ENCODE results near the gene USF1. TPM values are rescaled to one million over a fixed set of nuclear protein-coding genes. Genes with fewer than 3 reads are reported as not detected.
"Not testable (repeated sequence)": the region's sequence is repeated elsewhere in the genome, so short reads cannot be mapped to it uniquely, and the experiment has no call there.

USF1 gene
- total RNA-seq, 1 donor from 2014 or later, result 158 TPM

DNA sequence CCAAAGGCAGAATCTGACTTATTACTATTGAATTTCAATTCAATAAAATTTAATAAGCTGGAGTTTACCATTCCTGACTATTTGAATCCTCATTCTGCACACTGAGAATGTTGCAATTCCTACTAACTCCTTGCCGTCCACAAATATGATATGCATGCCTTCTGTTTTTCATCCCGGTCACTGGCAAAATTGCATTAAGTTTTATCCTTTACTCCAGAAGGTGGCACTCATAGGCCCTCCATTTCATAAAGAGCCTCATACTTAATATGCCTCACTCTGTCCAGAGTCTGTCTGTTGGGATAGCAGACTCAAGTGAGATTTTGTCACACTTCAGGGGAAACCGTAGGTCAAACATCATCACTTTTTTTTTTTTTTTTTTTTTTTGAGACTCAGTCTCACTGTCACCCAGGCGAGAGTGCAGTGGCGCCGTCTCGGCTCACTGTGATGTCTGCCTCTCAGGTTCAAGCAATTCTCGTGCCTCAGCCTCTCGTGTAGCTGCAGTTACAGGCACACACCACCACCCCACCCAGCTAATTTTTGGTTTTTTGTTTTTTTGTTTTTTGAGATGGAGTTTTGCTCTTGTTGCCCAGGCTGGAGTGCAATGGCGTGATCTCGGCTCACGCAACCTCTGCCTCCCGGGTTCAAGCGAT is 52.1 kb downstream of the USF1 start:
- TF ChIP-seq, protein P1, sequence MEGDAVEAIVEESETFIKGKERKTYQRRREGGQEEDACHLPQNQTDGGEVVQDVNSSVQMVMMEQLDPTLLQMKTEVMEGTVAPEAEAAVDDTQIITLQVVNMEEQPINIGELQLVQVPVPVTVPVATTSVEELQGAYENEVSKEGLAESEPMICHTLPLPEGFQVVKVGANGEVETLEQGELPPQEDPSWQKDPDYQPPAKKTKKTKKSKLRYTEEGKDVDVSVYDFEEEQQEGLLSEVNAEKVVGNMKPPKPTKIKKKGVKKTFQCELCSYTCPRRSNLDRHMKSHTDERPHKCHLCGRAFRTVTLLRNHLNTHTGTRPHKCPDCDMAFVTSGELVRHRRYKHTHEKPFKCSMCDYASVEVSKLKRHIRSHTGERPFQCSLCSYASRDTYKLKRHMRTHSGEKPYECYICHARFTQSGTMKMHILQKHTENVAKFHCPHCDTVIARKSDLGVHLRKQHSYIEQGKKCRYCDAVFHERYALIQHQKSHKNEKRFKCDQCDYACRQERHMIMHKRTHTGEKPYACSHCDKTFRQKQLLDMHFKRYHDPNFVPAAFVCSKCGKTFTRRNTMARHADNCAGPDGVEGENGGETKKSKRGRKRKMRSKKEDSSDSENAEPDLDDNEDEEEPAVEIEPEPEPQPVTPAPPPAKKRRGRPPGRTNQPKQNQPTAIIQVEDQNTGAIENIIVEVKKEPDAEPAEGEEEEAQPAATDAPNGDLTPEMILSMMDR (IDR thresholded peaks at IDR 0.05; ENCODE audit: partially characterized antibody, unreplicated experiment), result no peak
- H3K9me3 Mint-ChIP-seq (ENCODE audit: unreplicated experiment), result peaks cover 2% of the 10 kb centered on the region
- peaks cover 1% of the 10 kb centered on the region for H3K27me3 Mint-ChIP-seq (ENCODE audit: unreplicated experiment)
- H3K27ac Mint-ChIP-seq (ENCODE audit: unreplicated experiment), result no peak overlapping the region
- H3K36me3 Mint-ChIP-seq (ENCODE audit: unreplicated experiment), result no peaks in the 10 kb centered on the region
- no peak overlapping the region for H3K4me3 Mint-ChIP-seq (ENCODE audit: unreplicated experiment)
- no peaks in the 10 kb centered on the region for H3K4me1 Mint-ChIP-seq (ENCODE audit: low read depth, unreplicated experiment)
- no peak for DNase-seq

DNA sequence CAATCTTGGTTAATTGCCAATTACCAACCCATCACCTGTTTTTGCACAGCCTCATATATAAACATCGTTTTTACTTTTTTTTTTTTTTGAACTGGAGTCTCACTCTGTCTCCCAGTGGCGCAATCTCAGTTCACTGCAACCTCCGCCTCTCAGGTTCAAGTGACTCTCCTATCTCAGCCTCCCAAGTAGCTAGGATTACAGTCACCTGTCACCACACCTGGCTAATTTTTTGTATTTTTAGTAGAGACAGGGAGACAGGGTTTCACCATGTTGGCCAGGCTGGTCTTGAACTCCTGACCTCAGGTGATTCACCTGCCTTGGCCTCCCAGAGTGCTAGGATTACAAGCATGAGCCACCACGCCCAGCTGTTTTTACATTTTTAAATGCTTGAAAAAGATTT is 53.7 kb downstream of the USF1 start:
- H3K4me1 Mint-ChIP-seq (ENCODE audit: low read depth, unreplicated experiment); H3K27me3 Mint-ChIP-seq (ENCODE audit: unreplicated experiment); DNase-seq; H3K27ac Mint-ChIP-seq (ENCODE audit: unreplicated experiment); H3K9me3 Mint-ChIP-seq (ENCODE audit: unreplicated experiment); H3K4me3 Mint-ChIP-seq (ENCODE audit: unreplicated experiment); H3K36me3 Mint-ChIP-seq (ENCODE audit: unreplicated experiment): not testable (repeated sequence)

Other genes starting within 250 kb of the USF1 start
- gene LY9, start 249.8 kb downstream of the USF1 start, total RNA-seq (ENCODE audit: unreplicated experiment), result not detected
- gene CD244, start 183.1 kb downstream of the USF1 start, total RNA-seq (ENCODE audit: unreplicated experiment), result not detected
- not detected for gene ITLN1, start 160.8 kb downstream of the USF1 start, total RNA-seq (ENCODE audit: unreplicated experiment)
- gene ITLN2, start 91.2 kb downstream of the USF1 start, total RNA-seq (ENCODE audit: unreplicated experiment), result not detected
- gene F11R, start 24.8 kb downstream of the USF1 start, total RNA-seq (ENCODE audit: unreplicated experiment), result 7.7 TPM
- 24.2 TPM for gene TSTD1, start 7.0 kb downstream of the USF1 start, total RNA-seq (ENCODE audit: unreplicated experiment)
- gene ARHGAP30, start 23.9 kb upstream of the USF1 start, total RNA-seq (ENCODE audit: unreplicated experiment), result not detected
- 0.39 TPM for gene NECTIN4, start 43.6 kb upstream of the USF1 start, total RNA-seq (ENCODE audit: unreplicated experiment)
- gene KLHDC9, start 52.4 kb upstream of the USF1 start, total RNA-seq (ENCODE audit: unreplicated experiment), result 10.9 TPM
- gene PFDN2, start 72.1 kb upstream of the USF1 start, total RNA-seq (ENCODE audit: unreplicated experiment), result 83.7 TPM
- 40.2 TPM for gene NIT1, start 72.1 kb upstream of the USF1 start, total RNA-seq (ENCODE audit: unreplicated experiment)
- 34.6 TPM for gene DEDD, start 86.7 kb upstream of the USF1 start, total RNA-seq (ENCODE audit: unreplicated experiment)
- 59.2 TPM for gene UFC1, start 108.0 kb upstream of the USF1 start, total RNA-seq (ENCODE audit: unreplicated experiment)
- 21.5 TPM for gene USP21, start 113.5 kb upstream of the USF1 start, total RNA-seq (ENCODE audit: unreplicated experiment)
- gene PPOX, start 120.4 kb upstream of the USF1 start, total RNA-seq (ENCODE audit: unreplicated experiment), result 53.2 TPM
- gene B4GALT3, start 131.5 kb upstream of the USF1 start, total RNA-seq (ENCODE audit: unreplicated experiment), result 35.7 TPM
- gene ADAMTS4, start 153.1 kb upstream of the USF1 start, total RNA-seq (ENCODE audit: unreplicated experiment), result 12.3 TPM
- 112 TPM for gene NDUFS2, start 156.4 kb upstream of the USF1 start, total RNA-seq (ENCODE audit: unreplicated experiment)
- gene FCER1G, start 169.3 kb upstream of the USF1 start, total RNA-seq (ENCODE audit: unreplicated experiment), result 1.3 TPM
- gene APOA2, start 177.7 kb upstream of the USF1 start, total RNA-seq (ENCODE audit: unreplicated experiment), result not detected
- gene TOMM40L, start 180.1 kb upstream of the USF1 start, total RNA-seq (ENCODE audit: unreplicated experiment), result 20.7 TPM
- not detected for gene NR1I3, start 192.2 kb upstream of the USF1 start, total RNA-seq (ENCODE audit: unreplicated experiment)
- 1.1 TPM for gene PCP4L1, start 212.8 kb upstream of the USF1 start, total RNA-seq (ENCODE audit: unreplicated experiment)

Measured in glutamatergic neuron (in vitro differentiated cells).